ENCODE results near the gene CACFD1. TPM values are rescaled to one million over a fixed set of nuclear protein-coding genes. Genes with fewer than 3 reads are reported as not detected.

Gene CACFD1
- total and polyA plus RNA-seq, 9 of the 15 experiments (the other 6 are each of a cell fraction or from before 2014, with no cell fraction given): 0.11 to 1.4 (median 1.1) TPM; not detected in 2

DNA sequence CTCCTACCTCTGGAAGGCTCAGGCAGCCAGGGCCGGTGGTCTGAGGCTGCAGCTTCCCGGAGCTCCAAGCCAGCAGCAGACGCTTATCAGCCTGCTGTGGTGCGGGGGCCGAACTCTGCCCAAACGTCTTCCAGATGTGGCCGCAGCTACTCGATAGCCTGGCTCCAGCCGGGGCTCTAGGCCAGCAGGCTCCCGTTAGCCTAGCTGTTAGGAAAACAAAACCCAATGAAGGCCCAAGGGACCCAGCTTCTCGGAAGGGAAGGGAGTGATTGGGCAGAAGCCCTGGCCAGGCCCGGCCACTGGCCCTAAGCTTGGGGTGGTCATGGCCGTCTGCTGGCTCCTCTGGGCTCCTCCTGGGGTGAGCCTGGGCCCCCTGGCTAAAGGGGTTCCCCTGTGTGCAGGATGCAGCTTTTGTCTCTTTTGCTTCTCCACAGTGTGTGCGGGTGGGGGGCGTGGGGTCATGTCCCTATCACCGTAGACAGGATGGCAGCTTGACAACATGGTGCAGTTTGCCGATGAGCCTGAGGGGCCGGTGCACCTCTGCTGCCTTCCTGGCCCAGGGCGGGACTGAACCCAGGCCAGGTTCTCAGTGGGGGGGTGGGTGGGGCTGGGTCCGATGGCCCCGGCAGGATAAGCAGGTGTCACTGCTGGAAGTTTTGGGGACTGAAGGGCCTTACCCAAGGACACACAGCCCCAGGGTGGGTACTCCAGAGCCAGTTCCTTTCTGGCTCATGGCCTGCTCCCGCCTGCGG lies 46.3 kb downstream of the CACFD1 start (continued):
- TF ChIP-seq, protein P1, sequence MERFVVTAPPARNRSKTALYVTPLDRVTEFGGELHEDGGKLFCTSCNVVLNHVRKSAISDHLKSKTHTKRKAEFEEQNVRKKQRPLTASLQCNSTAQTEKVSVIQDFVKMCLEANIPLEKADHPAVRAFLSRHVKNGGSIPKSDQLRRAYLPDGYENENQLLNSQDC (CRISPR knock-in tag; IDR thresholded peaks at IDR 0.05): no peak
- TF ChIP-seq, protein P2, sequence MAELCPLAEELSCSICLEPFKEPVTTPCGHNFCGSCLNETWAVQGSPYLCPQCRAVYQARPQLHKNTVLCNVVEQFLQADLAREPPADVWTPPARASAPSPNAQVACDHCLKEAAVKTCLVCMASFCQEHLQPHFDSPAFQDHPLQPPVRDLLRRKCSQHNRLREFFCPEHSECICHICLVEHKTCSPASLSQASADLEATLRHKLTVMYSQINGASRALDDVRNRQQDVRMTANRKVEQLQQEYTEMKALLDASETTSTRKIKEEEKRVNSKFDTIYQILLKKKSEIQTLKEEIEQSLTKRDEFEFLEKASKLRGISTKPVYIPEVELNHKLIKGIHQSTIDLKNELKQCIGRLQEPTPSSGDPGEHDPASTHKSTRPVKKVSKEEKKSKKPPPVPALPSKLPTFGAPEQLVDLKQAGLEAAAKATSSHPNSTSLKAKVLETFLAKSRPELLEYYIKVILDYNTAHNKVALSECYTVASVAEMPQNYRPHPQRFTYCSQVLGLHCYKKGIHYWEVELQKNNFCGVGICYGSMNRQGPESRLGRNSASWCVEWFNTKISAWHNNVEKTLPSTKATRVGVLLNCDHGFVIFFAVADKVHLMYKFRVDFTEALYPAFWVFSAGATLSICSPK (IDR thresholded peaks at IDR 0.05; ENCODE audit: borderline replicate concordance): no peak
- no peak for TF ChIP-seq SLC30A9 (CRISPR knock-in tag; IDR thresholded peaks at IDR 0.05)
- peak; percentile 46 for TF ChIP-seq SMARCA4 (IDR thresholded peaks at IDR 0.05)
- no peak for TF ChIP-seq ZNF780A (CRISPR knock-in tag; IDR thresholded peaks at IDR 0.05)
- TF ChIP-seq NFATC3 (IDR thresholded peaks at IDR 0.05): no peak
- no peak for TF ChIP-seq SMARCA5 (IDR thresholded peaks at IDR 0.05)
- TF ChIP-seq, protein P3, sequence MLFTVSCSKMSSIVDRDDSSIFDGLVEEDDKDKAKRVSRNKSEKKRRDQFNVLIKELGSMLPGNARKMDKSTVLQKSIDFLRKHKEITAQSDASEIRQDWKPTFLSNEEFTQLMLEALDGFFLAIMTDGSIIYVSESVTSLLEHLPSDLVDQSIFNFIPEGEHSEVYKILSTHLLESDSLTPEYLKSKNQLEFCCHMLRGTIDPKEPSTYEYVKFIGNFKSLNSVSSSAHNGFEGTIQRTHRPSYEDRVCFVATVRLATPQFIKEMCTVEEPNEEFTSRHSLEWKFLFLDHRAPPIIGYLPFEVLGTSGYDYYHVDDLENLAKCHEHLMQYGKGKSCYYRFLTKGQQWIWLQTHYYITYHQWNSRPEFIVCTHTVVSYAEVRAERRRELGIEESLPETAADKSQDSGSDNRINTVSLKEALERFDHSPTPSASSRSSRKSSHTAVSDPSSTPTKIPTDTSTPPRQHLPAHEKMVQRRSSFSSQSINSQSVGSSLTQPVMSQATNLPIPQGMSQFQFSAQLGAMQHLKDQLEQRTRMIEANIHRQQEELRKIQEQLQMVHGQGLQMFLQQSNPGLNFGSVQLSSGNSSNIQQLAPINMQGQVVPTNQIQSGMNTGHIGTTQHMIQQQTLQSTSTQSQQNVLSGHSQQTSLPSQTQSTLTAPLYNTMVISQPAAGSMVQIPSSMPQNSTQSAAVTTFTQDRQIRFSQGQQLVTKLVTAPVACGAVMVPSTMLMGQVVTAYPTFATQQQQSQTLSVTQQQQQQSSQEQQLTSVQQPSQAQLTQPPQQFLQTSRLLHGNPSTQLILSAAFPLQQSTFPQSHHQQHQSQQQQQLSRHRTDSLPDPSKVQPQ (CRISPR knock-in tag; IDR thresholded peaks at IDR 0.05; ENCODE audit: borderline replicate concordance): no peak
- no peak for TF ChIP-seq U2AF2 (optimal IDR thresholded peaks at IDR 0.05; ENCODE audit: low read depth, low read length)
- no peak for TF ChIP-seq U2AF1 (optimal IDR thresholded peaks at IDR 0.05; ENCODE audit: low read depth, low read length)
- no peak for TF ChIP-seq ATF1 (CRISPR knock-in tag; IDR thresholded peaks at IDR 0.05)
- TF ChIP-seq ATF1 (tag; IDR thresholded peaks at IDR 0.05): 0 out of 2 replicates have a peak, but pooled peaks have one; percentile 22
- TF ChIP-seq, protein P4, sequence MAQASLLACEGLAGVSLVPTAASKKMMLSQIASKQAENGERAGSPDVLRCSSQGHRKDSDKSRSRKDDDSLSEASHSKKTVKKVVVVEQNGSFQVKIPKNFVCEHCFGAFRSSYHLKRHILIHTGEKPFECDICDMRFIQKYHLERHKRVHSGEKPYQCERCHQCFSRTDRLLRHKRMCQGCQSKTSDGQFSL (CRISPR knock-in tag; IDR thresholded peaks at IDR 0.05): no peak
- TF ChIP-seq, protein P4 (tag; IDR thresholded peaks at IDR 0.05): no peak
- TF ChIP-seq PRPF4 (IDR thresholded peaks at IDR 0.05; ENCODE audit: insufficient read depth, low read depth, low read length, poor library complexity, severe bottlenecking): no peak
- TF ChIP-seq KAT2B (IDR thresholded peaks at IDR 0.05; ENCODE audit: low read depth, low read length): no peak
- TF ChIP-seq NUFIP1 (IDR thresholded peaks at IDR 0.05; ENCODE audit: partially characterized antibody): no peak
- TF ChIP-seq CCAR2 (IDR thresholded peaks at IDR 0.05; ENCODE audit: low read depth, low read length): no peak
- TF ChIP-seq POLR2B (IDR thresholded peaks at IDR 0.05; ENCODE audit: low read depth, partially characterized antibody): no peak
- TF ChIP-seq RBM22 (IDR thresholded peaks at IDR 0.05; ENCODE audit: low read depth, low read length, poor library complexity, severe bottlenecking): no peak
- TF ChIP-seq TOE1 (IDR thresholded peaks at IDR 0.05; ENCODE audit: borderline replicate concordance): no peak
- TF ChIP-seq TOE1 (CRISPR knock-in tag; IDR thresholded peaks at IDR 0.05; ENCODE audit: borderline replicate concordance, low read depth): no peak
